HG03342 (cell line): ENCODE measurements around the gene PLEKHG5.

Source experiments
- ATAC-seq: cut with Tn5 transposase; IDR thresholded peaks from one replicate; pipeline ENCODE4 v1.9.1; 2021; ENCODE audit warnings: mild to moderate bottlenecking, moderate library complexity; ENCODE audit not compliant: unreplicated experiment

PLEKHG5 gene

GRCh38 chr1:6477039-6477820 is 14.2 kb downstream of the PLEKHG5 start:
- ATAC-seq: no peak

- no peak for ATAC-seq
These were observed 15.0 kb downstream of the PLEKHG5 start for GRCh38 chr1:6476483-6476882.

GRCh38 chr1:6475381-6476133 is 15.9 kb downstream of the PLEKHG5 start:
- no peak for ATAC-seq

- ATAC-seq: no peak
These were observed 16.6 kb downstream of the PLEKHG5 start for GRCh38 chr1:6474815-6475282.

GRCh38 chr1:6473974-6474814 is 17.3 kb downstream of the PLEKHG5 start:
- no peak for ATAC-seq

- no peak for ATAC-seq
These were observed 18.3 kb downstream of the PLEKHG5 start for GRCh38 chr1:6473156-6473555.

- no peak for ATAC-seq
These were observed 19.1 kb downstream of the PLEKHG5 start for GRCh38 chr1:6472391-6472790.

- no peak for ATAC-seq
These were observed 19.5 kb downstream of the PLEKHG5 start for GRCh38 chr1:6471970-6472368.

GRCh38 chr1:6471086-6471969 is 20.1 kb downstream of the PLEKHG5 start:
- no peak for ATAC-seq

- no peak for ATAC-seq
These were observed 21.1 kb downstream of the PLEKHG5 start for GRCh38 chr1:6470132-6471085.

- no peak for ATAC-seq
These were observed 22.6 kb downstream of the PLEKHG5 start for GRCh38 chr1:6468729-6469461.

- no peak for ATAC-seq
These were observed 23.5 kb downstream of the PLEKHG5 start for GRCh38 chr1:6467744-6468688.

- no peak for ATAC-seq
These were observed 24.2 kb downstream of the PLEKHG5 start for GRCh38 chr1:6467224-6467623.

GRCh38 chr1:6466751-6467150 is 24.7 kb downstream of the PLEKHG5 start:
- ATAC-seq: no peak

GRCh38 chr1:6466023-6466422 is 25.4 kb downstream of the PLEKHG5 start, which contains the start of gene TNFRSF25:
TSS of gene TNFRSF25 (minus strand) at chr1:6466173. CDS start at chr1:6466107, 66 bp downstream.
- ATAC-seq: no peak

- ATAC-seq: no peak
These were observed 25.9 kb downstream of the PLEKHG5 start for GRCh38 chr1:6465461-6466005.

- ATAC-seq: no peak
These were observed 26.6 kb downstream of the PLEKHG5 start for GRCh38 chr1:6464915-6465314.
